Urinary bladder (tissue), 4 donors: ENCODE measurements around the gene LGALS4. TPM values are rescaled to one million over a fixed set of nuclear protein-coding genes. Genes with fewer than 3 reads are reported as not detected.
"Not testable (repeated sequence)": the region's sequence is repeated elsewhere in the genome, so short reads cannot be mapped to it uniquely, and the experiment has no call there.

Experiments
- DNase-seq: peaks from one replicate; pipeline ENCODE4 v3.0.0-alpha.2; 2015; ENCODE audit errors: extremely low spot score
- H3K27ac ChIP-seq: one replicate; pipeline ENCODE4 v1.5.1; 2013; ENCODE audit warnings: low read depth, mild to moderate bottlenecking, moderate library complexity
- H3K36me3 ChIP-seq: one replicate; pipeline ENCODE4 v1.6.1; 2013; ENCODE audit warnings: mild to moderate bottlenecking, moderate library complexity; ENCODE audit not compliant: insufficient read depth
- H3K4me1 ChIP-seq: one replicate; pipeline ENCODE4 v1.6.1; 2013; ENCODE audit warnings: mild to moderate bottlenecking, moderate library complexity; ENCODE audit not compliant: insufficient read depth
- H3K4me3 ChIP-seq: one replicate; pipeline ENCODE4 v1.5.1; 2013; ENCODE audit warnings: low read depth, low read length
- WGBS: extraction: QIAGEN DNeasy Blood & Tissue Kit; methylation state at CpG from one replicate; pipeline ENCODE4 v1.1.7; 2013; 5-methylcytosine and 5-hydroxymethylcytosine counted together
- polyA plus RNA-seq: library from polyadenylated mRNA; stranded (reverse); fragments of 200-250 nt; gene quantifications from one replicate; pipeline ENCODE4 v1.2.3, GENCODE V29; 2013
- total RNA-seq: library from RNA; depleted of rRNA; stranded (reverse); fragments of >200 nt; gene quantifications from one replicate; pipeline ENCODE4 v1.2.3, GENCODE V29; 2014
- donor health status: healthy with polysubstance abuse.
- donor health status: healthy.

LGALS4 gene
- total and polyA plus RNA-seq, 2 donors, result 1.7 to 2.2 TPM

DNA sequence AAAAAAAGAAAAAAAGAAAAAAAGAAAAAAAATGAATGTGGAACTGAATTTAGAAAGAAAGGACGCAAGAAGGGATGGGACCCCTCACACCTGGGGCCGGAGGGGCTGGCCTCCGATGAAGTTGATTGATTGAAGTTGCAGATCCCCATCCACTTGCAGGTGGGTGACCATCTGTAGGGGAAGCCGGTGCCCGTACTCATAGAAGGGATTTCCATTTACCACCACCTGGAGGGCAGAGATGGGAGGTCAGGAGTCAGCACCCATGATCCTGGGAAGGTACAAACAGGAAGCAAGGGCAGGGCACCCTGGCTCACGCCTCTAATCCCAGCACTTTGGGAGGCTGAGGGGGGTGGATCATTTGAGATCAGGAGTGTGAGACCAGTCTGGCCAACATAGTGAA is 6.4 kb downstream of the LGALS4 start:
- Histone ChIP-seq H3K4me1 (no peaks in the 10 kb centered on the region), H3K36me3 (no peaks in the 10 kb centered on the region), H3K27ac (no peak overlapping the region), H3K4me3 (no peak overlapping the region)
- DNase-seq, result no peak
- WGBS, result 93% methylated on average over 6 of the region's 6 CpGs

DNA sequence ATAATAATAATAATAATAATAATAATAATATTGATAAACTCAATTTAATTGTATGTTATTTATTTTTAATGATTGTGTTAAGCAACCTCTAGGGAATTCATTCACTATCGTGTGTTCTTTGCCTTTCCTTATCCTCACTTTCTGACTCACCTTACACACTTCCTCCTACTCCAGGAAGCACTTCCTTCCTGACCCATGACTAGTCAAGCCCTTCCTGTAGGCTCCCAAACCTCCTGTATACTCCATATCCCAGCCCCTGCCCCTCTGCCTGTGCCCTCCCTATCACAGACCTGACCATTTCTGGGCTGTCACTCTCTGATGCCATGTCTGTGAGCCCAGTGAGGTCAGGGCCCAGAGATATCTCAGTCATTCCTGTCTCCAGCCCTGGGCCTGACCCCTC is 7.6 kb downstream of the LGALS4 start:
- Histone ChIP-seq H3K27ac (no peak overlapping the region), H3K4me3 (no peak overlapping the region), H3K36me3 (no peaks in the 10 kb centered on the region), H3K4me1 (no peaks in the 10 kb centered on the region)
- DNase-seq, result no peak
- 75% methylated on average over 1 of the region's 1 CpG for WGBS

DNA sequence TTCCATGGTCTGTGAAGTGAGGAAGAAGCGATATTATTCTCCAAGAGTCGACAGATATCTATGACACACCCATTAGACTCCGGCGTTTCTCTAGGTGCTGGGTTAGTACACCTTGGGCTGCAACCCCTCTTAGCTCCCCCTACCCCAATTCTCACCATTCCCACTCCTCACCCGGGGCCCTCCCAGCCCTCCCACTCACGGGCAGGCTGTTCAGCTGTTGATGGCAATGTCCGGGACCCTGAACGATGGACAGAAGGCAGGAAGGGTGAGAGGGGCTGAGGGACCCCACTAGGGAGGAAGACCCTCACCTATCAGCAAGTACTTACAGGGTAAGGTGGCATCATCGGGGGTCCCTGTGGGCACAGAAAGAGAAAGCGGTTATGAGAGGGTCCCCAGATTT is 9.2 kb downstream of the LGALS4 start:
- Histone ChIP-seq H3K36me3 (no peaks in the 10 kb centered on the region), H3K4me3 (no peak overlapping the region), H3K27ac (no peak overlapping the region), H3K4me1 (no peaks in the 10 kb centered on the region)
- WGBS, result 90% methylated on average over 10 of the region's 10 CpGs
- no peak for DNase-seq

DNA sequence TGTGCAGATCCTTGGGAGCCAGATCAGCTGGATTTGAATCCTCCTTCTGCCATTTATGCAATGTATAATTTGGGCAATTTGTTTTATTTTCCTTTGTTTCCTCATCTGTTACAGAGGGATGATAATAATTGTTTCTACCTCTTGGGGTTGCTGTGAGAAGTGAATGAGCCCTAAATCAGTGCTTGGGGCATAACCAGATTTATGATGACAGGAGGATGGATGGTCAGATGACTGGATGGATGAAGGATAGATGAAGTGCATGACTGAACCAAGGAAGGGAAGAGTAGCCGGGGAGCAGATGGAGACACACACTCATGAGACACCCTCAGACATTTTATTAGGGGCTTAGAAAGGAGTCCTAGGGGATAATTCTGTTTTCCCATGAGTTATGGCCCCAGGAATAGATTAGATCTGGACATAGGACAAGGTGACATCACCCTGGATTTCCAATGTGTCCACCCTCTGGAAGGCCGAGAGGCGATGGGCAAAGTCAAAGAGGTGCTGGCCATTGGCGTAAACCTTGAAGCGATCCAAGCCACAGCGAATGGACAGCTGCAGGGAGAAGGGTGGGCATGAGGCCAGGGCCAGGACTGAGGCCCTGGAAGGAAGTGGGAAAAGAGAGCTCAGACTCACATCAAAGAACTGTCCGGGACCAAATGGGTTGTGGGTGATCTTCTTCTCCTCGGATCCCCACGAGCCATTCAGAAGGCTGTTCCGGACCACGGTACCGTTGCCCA is 11.2 kb downstream of the LGALS4 start:
- H3K36me3 ChIP-seq, result no peaks in the 10 kb centered on the region
- H3K4me1 ChIP-seq, result no peaks in the 10 kb centered on the region
- no peak for DNase-seq
- no peak overlapping the region for H3K4me3 ChIP-seq
- H3K27ac ChIP-seq, result no peak overlapping the region
- WGBS, result 90% methylated on average over 12 of the region's 12 CpGs

DNA sequence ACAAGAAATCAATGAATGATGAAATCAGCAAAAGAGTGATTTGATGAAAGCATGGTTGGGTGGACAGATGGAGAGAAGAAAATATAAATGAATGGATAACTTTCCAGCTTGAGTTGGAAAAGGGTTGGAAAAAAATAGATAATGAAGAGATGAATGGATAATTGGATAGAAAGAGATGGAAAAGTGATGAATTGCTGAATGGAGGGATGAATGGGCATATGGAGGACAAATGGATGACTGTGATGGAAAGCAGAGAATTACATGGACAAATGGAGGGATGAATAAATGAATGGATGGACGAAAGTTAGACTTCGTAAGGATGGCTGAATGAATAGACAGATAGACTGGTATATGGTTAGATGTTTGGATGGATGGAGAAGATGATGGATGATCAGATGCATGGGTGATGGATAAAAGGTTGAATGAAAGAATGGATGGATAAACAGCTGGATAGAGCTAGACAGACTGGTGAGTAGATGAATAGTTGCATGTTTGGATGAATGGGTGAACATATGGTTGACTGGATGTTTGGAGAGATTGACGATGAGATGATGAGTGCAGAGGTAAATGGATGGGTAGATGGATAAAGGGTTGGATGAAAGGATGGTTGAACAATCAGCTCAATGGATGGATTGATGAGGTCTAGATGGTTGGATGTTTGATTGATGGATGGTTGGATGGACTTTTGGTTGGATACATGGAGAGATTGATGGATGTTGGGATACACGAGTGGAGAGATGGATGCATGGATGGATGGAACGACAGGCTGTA is 12.0 kb downstream of the LGALS4 start:
- H3K27ac ChIP-seq, result no peak overlapping the region
- H3K36me3 ChIP-seq, result no peaks in the 10 kb centered on the region
- no peak overlapping the region for H3K4me3 ChIP-seq
- H3K4me1 ChIP-seq, result no peaks in the 10 kb centered on the region
- no peak for DNase-seq
- WGBS, result 91% methylated on average over 5 of the region's 5 CpGs

DNA sequence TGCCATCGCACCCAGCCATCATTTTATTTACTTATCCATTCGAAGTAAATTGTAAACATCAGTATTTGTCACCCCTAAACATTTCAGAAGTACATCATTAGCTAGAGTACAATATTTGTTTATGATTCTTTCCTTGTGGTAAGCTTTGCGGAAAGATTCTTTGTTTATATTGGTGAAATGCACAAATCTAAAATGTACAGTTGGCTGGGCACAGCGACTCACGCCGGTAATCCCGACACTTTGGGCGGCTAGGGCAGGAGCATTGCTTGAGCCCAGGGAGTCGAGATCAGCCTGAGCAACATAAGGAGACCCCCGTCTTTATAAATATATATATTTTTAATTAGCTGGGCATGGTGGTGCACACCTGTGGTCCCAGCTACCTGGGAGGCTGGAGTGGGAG is 13.6 kb downstream of the LGALS4 start:
- H3K4me1 ChIP-seq, result no peaks in the 10 kb centered on the region

DNA sequence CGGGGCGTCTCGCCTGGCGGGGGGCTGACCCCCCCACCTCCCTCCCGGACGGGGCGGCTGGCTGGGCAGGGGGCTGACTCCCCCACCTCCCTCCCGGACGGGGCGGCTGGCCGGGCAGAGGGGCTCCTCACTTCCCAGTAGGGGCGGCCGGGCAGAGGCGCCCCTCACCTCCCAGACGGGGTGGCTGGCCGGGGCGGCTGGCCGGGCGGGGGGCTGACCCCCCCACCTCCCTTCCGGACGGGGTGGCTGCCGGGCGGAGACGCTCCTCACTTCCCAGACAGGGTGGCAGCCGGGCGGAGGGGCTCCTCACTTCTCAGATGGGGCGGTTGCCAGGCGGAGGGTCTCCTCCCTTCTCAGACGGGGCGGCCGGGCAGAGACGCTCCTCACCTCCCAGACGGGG is 15.0 kb downstream of the LGALS4 start:
- not testable (repeated sequence) for H3K27ac ChIP-seq, DNase-seq
- WGBS, result 85% methylated on average over 29 of the region's 33 CpGs

More for the DNA sequence above, 13.6 kb downstream of the LGALS4 start:
- no peak for DNase-seq
- Histone ChIP-seq H3K4me3 (no peak overlapping the region), H3K36me3 (no peaks in the 10 kb centered on the region), H3K27ac (no peak overlapping the region)
- 73% methylated on average over 10 of the region's 10 CpGs for WGBS

DNA sequence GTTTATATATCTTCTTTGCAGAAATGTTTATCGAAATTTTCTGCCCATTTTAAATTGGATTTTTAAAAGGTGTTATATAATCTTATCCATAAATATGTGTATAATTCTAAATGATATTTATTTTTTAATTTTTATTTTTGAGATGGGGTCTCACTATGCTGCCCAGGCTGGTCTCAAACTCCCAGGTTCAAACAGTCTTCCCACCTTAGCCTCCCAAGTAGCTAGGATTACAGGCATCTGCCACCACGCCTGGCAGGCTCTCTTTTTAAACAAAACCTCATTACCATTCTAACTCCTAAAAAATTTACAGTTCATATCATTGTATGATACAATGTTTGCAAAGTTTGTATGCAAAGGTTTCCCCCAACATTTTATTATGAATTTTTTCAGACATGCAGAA is 16.6 kb downstream of the LGALS4 start:
- DNase-seq, result no peak
- no peaks in the 10 kb centered on the region for H3K4me1 ChIP-seq
- 86% methylated on average over 2 of the region's 2 CpGs for WGBS
- H3K27ac ChIP-seq, result no peak overlapping the region
- H3K36me3 ChIP-seq, result no peaks in the 10 kb centered on the region
- no peak overlapping the region for H3K4me3 ChIP-seq

More for the DNA sequence above, 15.0 kb downstream of the LGALS4 start:
- not testable (repeated sequence) for H3K36me3 ChIP-seq, H3K4me1 ChIP-seq, H3K4me3 ChIP-seq

DNA sequence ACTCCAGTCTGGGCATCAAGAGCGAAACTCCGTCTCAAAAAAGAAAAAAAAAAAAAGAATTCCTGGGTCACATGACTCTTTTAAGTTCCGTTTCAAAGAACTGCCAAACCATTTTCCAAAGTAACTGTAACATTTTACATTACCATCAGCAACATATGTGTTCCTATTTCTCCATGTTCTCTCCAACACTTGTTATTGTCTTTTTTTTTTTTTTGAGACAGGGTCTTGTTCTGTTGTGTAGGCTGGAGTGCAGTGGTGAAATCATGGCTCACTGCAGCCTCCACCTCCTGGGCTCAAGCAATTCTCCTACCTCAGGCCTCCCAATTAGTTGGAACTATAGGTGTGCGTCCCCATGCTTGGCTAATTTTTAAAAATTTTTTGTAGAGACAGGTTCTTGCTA is 17.2 kb downstream of the LGALS4 start:
- no peaks in the 10 kb centered on the region for H3K4me1 ChIP-seq
- H3K4me3 ChIP-seq, result no peak overlapping the region
- WGBS, result 89% methylated on average over 4 of the region's 4 CpGs
- no peak for DNase-seq
- no peaks in the 10 kb centered on the region for H3K36me3 ChIP-seq
- H3K27ac ChIP-seq, result no peak overlapping the region

DNA sequence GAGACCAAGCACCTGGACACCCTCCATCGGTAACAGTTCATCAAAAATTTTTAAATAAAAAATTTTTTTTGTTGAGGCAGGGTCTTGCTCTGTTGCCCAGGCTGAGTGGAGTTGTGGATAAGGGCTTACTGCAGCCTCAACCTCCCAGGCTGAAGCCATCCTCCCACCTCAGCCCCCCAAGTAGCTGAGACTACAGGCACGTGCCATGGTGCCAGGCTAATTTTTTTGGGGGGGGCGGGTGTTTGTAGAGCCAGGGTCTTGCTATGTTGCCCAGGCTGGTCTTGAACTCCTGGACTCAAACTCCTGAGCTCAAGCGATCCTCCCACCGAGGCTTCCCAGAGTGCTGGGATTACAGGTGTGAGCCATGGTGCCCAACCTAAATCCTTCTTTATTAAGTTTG is 19.1 kb downstream of the LGALS4 start:
- no peak for DNase-seq
- H3K4me3 ChIP-seq, result no peak overlapping the region
- WGBS, result 89% methylated on average over 5 of the region's 5 CpGs
- no peak overlapping the region for H3K27ac ChIP-seq
- no peaks in the 10 kb centered on the region for H3K4me1 ChIP-seq
- H3K36me3 ChIP-seq, result no peaks in the 10 kb centered on the region

DNA sequence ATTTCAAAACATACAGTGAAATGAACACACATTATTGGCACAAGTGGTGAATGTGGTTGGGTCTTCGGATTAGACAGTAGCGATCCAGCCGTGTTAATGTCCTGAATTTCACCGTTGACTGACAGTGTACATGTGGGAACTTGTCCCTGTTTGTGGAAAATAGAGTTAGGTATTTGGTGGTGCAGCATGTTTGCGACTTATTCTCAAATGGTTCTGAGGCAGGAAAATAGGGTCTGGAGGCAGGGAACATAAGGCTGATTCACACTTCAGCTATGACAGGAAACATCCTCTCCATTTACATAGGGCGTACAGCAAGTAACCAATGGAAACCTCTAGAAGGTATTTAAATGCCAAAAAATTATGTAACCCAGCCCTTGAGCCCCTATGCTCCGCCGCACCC is 19.6 kb downstream of the LGALS4 start:
- Histone ChIP-seq H3K4me3 (no peak overlapping the region), H3K27ac (no peak overlapping the region), H3K4me1 (no peaks in the 10 kb centered on the region), H3K36me3 (no peaks in the 10 kb centered on the region)
- 62% methylated on average over 8 of the region's 8 CpGs for WGBS
- DNase-seq, result no peak

DNA sequence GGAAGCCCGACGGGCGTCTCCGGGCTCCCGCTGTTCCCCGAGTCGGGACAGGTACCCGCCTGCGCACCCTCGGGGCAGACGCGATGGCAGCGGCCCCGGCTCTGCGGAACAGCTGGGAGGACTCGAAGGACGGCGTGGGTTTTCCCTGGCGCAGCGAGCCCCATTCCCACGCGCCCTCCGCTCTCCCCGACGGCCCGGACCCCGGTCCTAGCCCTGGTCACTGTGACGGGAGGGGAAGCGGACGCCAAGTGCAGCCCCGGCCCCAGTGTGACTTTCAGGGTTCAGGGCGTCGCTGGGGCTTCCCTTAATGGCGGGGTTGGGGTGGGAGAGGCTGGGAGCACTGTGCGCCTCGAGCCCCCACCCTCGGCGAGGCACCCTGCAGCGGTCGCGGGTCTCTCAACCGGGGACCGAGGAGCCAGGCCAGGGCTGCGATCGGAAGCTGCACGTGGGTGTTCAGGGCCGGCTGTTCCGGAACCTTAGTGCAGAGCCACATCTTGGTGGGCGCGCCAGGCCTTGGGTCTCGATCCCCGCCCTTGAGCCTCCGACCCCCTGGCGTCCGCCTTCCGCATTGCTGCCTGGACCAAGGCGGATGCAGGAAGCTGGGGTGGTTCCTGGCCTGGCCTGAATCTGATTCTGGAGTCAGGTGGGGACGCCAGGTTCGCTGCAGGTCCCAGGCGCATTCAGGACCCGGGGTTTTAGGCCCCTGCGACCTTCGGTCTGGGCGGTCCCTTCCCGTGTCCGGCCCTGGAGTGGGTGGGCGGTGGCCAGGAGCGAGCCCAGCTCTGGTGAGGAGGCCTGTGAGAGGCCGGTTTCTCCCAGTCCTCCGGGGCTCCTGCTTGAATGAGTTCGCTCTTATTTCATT is 20.3 kb downstream of the LGALS4 start:
- Histone ChIP-seq H3K4me3 (no peak overlapping the region), H3K27ac (peak overlapping the region; percentile 49), H3K36me3 (no peaks in the 10 kb centered on the region), H3K4me1 (no peaks in the 10 kb centered on the region)
- no peak for DNase-seq
- WGBS, result 15% methylated on average over 63 of the region's 71 CpGs

DNA sequence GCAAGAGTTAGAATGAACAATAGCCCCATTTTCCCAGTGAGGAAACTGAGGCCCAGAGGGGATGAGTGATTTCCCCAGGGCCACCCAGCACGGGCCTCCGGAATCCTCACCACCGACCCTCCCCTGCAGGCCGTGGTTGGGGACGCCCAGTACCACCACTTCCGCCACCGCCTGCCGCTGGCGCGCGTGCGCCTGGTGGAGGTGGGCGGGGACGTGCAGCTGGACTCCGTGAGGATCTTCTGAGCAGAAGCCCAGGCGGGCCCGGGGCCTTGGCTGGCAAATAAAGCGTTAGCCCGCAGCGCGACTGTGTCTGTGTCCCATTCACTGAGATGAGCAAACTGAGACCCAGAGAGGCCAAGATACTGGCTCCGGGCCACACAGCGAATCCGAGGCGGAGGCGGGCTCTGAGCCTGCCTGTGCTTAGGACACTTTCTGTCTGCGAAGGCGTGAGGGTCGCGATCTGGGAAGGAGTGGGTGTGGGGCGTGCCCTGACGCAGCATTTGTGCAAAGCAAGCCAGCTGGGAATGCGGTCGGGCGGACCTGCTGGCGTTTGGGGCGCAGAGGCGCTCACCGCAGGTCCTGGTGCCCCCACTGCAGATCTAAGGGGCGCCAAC is 21.2 kb downstream of the LGALS4 start:
- DNase-seq, H3K4me1 ChIP-seq, H3K27ac ChIP-seq, H3K36me3 ChIP-seq, H3K4me3 ChIP-seq: not testable (repeated sequence)
- no CpG with 5 or more reads among the region's 40 CpGs for WGBS
